Right renal pelvis (tissue), 4 donors: ENCODE results near the gene RAD9A. TPM values are rescaled to one million over a fixed set of nuclear protein-coding genes. Genes with fewer than 3 reads are reported as not detected.

Experiments
- DNase-seq, 4 donors: peaks; one replicate each; pipeline ENCODE4 v3.0.0-alpha.2; 2013; ENCODE audit warnings: low read depth in 4 of 4, low spot score in 3 of 4, missing footprints in 1 of 4
- polyA plus RNA-seq, 4 donors: library from polyadenylated mRNA; unstranded; fragments of 120-200 nt; gene quantifications; one replicate each; pipeline ENCODE4 v1.2.1, GENCODE V29; 2013; ENCODE audit not compliant: insufficient read length in 4 of 4

RAD9A gene
- polyA plus RNA-seq, 4 donors = 20.1 to 27.3 (median 21.6) TPM

DNA sequence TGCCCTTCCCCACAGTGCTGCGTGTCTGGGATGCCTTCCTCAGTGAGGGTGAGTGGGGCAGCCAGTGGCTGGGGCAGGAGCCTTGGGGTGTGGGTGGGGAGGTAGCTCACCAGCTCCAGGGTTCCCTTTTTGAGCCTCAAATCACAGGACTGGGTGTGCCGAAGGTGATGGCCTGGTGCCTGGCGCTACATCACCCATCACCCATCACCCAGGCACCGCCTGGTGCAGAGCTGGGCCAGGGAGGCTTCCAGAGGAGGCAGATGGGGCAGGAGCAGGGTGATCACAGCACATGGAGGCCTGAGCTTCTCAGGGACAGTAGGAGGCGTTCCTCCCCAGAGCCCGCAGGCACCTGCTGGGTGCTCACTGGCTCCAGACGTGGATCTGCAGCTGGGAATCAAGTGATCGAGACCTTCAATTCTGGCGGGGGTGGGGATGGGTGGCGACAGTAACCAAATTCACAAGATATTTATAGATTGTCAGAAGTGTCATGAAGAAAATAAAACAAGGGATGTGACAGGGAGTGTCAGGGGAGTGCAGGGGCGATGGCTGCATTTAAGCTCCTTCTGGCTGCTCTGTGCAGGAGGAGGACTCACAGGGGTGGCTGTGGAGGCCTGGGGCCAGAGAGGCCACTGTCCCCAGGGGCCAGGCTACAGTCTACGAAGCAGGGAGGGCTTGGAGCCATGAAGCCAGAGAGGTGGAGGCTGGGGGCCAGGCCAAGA is 15.3 kb downstream of the RAD9A start:
- DNase-seq = no peak

DNA sequence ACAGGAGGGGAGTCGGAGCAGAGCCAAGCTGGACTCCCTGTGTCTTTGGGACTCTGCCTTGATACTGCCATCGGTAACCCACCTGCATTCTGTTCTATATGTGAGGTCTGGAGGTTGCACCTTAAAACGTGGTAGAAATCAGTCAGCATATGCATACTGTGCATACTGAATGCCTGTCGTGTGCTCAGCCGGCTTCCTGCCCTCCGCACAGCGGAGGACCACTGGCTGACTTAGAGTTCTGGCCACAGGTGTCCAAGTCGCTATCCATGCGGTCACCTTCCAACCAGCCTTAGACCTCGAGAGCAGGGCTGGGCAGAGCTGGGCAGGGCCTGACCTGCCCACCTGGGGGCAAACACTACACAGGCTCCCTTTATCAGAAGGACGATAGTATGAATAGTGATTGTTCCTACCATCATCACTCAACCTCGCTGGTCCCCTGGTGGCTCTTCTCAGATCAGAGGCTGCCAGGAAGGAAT is 15.9 kb downstream of the RAD9A start:
- DNase-seq = no peak

DNA sequence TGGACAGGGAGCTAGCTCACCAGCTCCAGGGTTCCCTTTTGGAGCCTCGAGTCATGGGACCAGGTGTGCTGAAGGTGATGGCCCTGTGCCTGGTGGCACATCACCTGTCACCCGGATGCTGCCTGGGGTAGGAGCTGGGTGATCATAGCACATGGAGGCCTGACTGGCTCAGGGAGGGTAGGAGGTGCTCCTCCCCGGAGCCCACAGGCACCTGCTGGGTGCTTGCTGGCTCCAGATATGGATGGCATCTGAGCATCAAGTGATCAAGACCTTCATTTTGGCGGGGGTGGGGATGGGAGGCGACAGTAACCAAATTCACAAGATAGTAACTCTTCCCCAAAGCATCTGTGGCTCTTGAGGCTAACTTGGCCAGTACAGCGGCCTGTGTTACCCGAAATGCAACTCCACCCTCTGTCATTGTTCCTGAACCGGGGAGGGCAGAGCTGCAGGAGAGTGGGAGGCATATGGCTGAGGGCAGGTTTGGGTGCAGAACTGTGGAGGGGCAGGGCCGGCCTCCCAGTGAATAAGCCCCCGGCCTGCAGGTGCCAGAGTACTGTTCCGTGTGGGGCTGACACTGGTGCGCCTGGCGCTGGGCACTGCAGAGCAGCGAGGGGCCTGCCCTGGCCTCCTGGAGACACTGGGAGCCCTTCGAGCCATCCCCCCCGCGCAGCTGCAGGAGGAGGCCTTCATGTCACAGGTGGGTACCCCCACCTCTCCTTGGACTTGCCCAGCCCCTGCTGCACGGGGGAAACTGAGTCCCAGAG is 16.8 kb downstream of the RAD9A start:
- no peak for DNase-seq

DNA sequence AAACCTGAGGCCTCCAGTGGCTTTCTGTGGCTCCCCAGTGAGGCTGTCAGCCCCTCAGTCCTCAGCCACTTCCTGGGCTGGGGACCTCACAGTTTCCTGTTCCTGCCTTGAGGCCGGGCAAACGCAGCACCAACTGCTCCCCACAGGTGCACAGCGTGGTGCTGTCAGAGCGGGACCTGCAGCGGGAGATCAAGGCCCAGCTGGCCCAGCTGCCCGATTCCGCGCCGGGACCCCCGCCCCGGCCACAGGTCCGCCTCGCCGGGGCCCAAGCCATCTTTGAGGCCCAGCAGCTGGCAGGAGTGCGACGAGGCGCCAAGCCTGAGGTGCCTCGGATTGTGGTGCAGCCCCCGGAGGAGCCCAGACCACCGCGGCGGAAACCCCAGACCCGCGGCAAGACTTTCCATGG is 17.5 kb downstream of the RAD9A start:
- no peak for DNase-seq

DNA sequence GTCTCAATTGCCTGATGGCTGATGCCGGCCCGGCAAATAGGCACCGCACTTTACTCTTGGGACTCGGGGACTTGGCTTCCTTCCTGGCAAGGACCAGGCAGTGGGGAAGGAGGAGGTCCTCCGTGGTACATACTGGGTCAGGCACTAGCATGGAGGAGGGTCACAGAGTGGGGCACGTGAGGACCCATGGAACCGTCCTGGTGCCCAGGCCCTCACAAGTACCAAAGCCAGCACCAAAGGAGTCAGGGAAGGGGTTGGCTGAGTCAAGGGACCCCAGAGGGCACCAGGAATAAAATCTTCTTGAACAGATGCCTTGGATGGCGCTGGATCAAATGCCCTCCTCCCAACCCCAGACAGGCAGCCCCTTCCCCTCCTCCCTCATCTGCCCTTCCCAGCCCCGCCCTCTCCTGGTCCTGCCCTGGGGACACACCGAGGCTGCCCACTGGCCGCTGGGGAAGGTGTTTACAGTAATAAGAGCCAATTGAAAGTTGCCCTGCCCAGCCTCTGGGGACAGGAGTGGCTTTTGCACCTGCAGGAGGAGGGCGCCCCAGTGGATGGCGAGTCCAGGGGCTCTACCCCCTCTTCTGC is 18.1 kb downstream of the RAD9A start:
- no peak for DNase-seq

DNA sequence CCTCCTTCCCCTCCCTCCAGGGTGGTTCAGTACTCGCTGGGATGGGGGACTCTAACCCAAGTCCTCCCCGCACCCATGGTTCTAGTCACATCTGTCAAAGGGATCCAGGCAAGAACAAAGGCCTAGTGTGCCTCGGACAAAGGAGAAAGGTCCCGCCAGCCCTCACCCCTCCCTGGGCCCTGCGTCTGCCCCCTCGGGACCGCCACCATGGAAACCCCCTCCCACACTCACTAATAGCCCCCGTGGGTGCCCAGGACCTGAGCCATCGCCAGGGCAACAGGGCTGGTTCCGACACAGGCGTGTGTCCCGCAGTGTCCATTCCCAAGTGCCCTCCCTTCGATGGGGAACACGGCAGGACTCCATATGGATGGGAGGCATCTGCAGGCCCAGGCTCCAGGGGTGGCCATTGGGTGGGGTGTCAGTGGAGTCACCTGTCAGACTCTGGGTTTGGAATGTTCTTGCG is 18.6 kb downstream of the RAD9A start:
- DNase-seq = no peak

DNA sequence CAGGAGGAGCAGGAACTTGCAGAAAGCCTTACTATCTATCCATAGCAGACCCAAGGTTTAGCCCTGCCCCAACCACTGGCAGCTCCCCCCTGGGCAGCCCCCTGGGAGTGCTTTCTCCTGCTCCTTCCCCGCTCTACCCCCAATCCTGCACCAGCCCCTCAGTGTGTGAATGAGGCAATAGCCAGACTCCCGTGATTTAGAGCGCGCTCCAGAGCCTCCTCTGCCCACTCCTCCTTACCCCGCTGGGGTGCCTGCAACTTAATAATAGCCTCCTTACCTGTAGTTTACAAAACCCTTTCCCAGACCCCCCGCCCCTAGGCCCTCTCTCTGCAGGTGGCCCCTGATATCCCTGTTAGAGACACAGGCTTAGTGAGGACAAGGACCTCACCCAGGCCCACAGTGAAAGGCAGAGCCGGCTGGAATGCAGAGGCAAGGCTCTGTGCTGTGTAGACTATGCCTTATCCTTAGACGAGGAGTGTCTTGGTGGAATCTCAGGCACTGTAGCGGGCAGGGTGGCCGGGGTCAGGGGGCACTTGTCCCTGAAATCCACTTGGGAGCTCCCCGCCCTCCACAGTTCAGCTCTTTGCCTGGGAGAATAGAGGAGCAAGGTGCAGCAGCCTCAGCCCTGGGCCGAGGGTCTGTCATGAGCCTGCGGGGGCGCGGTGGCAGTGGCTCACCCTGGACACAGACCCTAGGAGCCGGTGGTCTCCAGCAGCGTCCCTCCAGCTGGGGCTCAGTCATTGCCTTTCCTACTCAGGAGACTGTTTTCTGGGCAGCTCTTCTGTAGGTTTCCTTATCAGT is 19.4 kb downstream of the RAD9A start:
- no peak for DNase-seq

DNA sequence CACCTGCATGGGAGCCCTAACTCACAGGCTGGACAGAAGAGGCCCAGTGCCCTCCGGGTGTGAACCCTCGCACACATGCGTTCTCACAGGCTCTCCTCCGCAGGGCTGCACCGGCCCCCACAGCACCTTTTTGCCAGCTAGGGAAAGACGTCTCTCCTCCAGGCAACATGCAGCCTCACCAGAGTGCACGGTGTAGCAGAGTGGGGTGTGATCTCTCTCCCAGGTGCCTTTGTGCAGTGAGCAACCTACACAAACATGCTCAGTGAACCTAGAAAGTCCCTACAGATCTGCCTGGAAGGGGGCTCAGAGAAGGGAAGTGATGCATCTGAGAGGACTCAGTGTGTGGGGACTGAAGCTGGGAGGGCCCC is 20.0 kb downstream of the RAD9A start:
- no peak for DNase-seq

DNA sequence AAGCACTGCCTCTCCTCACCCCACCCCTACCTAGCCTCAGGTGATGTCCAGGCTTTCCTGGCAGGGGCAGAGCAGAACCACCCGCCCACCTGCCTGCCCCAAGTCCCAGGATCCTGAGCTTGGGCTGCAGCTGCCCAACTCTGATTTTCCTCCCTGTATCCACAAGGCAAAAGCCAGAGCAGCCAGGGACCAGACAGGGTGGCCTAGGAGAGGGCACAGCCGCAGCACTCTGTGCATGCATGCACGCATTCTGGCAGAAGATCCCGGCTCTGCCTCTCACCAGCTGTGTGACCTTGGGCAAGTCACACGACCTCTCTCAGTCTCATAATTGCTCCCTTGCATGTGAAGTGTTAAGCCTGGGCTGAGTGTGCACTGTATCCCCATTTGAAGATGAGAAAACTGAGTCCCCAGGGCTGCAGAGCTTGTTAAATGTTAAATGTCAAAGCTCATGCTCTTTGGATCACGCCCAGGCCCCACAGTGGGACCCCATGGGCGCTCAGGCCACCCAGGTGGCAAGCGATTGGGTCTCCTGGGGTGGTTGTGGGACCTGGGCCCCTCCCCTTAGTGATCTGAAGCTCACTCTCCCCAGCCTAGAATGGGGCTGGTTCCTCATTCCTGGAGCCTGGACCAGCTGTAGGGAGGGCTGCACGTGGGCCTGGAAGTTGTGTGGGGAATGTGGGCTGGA is 20.9 kb downstream of the RAD9A start:
- DNase-seq = no peak

DNA sequence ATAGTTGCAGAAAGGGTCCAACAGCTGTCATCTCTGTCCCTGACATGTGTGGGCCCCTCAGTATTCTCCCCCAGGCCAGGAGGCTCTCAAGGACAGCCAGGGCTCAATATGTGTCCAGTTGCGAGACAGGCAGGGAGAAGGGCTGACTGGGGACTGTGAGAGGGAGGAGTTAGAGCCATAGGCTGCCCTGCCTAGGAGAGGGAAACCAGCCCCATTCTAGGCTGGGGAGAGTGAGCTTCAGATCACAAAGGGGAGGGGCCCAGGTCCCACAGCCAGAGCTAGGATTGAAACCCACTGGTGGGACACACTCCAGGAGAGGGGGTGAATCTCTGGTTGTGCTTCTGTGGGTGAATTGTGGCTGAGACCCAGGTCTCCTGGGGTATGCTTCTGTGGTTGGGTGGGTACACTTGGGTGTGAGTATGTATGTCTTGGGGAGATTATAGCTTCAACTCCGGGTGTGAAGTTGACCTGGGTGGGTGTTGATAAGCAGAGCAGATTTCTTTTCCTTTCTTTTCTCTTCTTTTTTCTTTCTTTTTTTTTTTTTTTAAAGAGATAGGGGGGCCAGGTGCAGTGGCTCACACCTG is 21.6 kb downstream of the RAD9A start:
- DNase-seq = no peak

DNA sequence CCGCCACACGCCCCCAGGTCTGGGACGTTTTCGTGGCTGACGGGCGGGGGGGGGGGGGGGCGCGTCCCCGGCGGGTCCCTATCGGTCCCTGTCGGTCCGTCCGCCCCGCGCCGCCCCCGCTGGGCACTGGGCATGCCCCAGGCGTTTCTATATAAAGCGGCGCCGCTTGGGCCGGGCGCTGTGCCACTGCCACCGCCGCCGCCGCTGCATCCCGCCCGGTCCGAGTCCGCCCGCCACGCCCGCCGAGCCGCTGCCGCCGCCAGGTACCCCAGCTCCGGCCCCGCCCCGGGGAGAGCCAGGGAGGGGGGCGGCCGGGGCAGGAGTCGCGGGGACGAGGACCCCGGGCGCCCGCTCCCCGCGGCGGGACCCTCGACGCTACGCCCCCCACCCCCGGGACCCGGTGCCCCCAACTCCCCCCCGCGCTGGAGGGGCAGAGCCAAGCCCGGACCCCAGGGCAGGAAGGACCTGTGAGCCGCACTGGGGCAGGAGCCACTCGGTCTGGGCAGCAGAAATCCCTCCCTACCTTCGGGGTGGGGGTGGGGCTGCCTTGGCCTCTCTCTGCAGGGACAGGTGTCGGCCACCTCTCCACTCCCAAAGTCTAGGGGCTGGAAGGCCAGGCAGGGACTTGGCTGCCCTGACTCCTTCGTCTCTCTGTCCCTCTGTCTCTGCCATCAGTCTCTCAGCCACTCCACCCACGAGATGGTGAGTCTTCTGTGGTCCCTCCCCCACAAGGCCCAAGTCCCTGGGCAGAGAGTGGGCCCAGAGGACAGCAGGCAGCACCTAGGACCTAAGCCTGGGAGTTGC is 23.9 kb downstream of the RAD9A start, which contains the start of gene CARNS1:
Gene CARNS1 (plus strand): TSS at position 178 of the 804 bp plus-strand sequence. CDS start 522 bp downstream, at position 700.
- no peak for DNase-seq

DNA sequence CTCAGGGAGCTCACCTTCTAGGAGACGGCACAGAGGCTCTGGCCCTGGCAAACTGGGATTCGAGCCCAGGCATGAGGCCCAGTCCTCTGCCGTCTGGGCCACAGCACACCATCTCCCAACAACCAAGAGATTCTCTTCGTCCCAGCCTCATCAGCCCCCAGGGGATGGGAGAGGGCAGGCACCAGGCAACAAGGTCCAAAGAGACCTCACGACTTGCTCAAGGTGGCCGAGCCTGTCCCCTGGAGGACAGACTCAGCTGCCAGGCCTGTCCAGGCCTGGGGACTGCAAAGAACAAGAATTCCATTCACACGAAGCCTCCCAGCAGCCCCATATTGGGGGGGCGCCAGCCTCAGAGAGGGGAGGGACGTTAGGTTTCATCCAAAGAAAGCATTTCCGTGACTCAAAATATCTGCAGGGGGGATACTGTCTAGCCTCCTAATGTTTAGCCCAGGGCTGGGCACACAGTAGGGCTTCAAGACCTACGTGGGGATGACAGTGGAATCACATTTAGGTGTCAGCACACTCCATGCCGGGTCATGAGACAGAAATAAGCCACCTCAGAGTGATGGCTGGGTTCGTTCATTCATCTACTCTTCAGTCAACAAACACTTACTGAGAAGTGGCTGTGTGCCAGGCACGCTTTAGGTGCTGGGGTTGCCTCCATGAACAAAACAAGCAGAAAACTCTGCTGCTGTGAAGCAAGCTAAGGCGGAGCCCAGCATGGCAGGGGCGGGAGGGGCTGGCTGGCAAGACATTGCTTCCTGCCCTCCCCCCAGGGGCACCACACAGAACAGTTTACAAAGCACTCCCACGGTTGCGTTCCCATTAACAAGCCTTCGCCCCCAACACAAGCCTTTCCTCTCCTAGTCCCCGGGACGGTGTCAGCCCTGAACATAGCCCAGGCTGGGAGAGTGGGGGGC is 24.9 kb downstream of the RAD9A start:
- no peak for DNase-seq

DNA sequence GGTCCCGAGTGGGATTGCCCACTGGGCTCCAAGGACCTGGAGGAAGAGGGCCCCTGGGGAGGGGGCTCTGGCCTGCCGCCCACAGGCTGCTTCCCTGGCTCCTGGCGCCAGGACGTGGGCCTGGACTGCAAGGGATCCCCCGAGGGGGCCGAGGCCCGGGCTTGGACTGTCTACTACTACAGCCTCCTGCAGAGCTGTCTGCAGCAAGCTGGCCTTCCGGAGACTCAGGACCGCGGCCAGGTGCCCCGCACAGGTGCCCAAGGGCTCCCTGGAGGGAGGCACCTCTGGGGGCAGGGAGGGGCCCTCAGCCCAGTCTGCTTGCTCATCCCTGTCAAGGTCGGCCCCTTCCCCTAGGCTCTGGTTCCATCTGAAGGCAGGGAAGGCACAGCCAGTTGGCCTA is 25.6 kb downstream of the RAD9A start:
- no peak for DNase-seq

DNA sequence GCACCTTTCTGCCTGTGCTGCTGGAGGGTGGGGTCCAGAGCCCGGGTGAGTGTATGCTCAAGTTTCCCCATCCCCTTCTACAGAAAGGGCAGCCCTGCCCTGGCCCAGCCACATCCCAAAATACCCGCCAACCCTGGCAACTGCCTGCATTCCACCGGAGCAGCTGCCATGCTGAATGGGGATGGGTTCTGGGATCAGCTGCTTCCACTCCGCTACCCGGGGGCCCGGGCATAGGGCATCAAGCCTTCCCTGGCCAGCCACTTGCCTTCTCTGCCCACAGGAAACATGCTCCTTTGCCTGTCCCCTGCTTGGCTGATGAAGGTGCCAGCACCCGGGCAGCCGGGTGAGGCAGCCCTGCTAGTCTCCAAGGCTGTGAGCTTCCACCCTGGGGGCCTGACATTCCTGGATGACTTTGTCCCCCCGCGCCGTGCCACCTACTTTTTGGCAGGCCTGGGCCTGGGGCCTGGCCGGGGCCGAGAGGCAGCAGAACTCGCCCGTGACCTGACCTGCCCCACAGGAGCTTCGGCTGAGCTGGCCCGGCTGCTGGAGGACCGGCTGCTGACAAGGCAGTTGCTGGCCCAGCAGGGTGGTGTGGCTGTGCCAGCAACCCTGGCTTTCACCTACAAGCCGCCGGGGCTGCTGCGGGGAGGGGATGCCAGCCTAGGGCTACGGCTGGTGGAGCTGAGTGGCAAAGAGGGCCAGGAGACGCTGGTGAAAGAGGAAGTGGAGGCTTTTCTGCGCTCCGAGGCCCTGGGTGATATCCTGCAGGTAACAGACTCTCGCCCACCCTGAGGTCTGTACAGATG is 26.9 kb downstream of the RAD9A start:
- no peak for DNase-seq

DNA sequence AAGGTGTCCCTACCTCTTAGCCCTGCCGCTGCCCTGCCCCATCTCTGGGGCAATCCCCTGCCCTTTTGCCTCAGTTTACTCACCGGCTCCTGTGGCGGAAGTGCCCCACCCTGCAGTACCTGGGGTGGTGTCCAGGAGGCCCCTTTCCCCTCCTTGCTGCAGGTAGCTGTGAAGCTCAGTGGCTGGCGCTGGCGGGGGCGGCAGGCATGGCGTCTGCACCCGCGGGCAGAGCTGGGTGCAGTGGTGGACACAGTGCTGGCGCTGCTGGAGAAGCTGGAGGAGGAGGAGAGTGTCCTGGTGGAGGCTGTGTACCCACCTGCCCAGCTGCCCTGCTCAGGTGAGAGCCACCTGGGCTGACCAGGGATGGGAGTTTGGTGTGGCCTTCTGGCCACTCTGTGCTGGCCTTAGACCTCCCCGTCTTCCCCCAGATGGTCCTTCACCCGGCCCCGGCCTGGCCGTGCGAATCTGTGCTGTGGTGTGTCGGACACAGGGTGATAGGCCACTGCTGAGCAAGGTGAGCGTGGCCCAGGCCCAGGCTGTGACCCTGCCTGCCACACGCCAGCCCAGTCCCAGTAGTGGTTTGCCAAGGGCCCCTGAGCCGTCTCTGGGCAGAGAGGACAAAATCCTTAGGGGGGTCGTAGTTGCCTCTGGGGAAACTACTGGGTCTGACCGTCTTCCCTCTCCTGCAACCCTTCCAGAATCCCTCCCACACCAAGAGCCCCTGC is 27.7 kb downstream of the RAD9A start:
- no peak for DNase-seq

DNA sequence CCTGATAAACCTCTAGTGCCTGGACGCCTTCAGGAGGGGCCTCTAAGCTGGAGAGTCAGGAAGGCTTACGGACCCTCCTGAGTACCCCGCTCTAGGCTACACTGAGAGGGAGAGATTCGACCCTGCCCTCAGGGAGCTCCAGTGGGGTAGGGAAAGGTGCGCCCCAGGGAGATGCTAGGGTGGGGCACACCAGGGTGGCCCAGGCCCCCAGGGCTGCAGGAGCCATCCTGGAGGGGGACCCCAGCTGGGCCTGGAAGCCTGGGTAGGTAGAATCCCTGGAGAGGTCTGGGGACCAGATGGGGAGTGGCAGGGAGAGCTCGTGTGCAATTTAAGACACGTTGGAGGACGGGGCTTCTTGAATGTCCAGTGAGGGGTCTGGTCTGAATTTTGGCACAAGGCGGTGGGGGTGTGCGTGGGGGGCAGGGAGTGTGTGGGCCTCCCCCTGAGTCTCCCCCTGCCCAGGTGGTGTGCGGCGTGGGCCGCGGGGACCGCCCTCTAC is 28.4 kb downstream of the RAD9A start:
- no peak for DNase-seq
